Erythroblast (primary cell): ENCODE results near the gene EHBP1.

ENCODE experiments used
- GATA1 ChIP-seq: IDR thresholded peaks from 2 replicates; pipeline ENCODE4 v1.6.1; 2011; ENCODE audit warnings: low read depth, mild to moderate bottlenecking, control low read depth, low read length, moderate library complexity
- POLR2A ChIP-seq: IDR thresholded peaks from 2 replicates; pipeline ENCODE4 v1.6.1; 2011; ENCODE audit warnings: mild to moderate bottlenecking, low read length

GRCh38 chr2:62708751-62709150 lies 3.2 kb downstream of the EHBP1 start:
- TF ChIP-seq POLR2A (no peak), GATA1 (no peak)
